HG02981 (cell line): ENCODE measurements around the gene SRC.

ENCODE experiments used
- ATAC-seq: cut with Tn5 transposase; IDR thresholded peaks from one replicate; pipeline ENCODE4 v1.9.1; 2021; ENCODE audit warnings: mild to moderate bottlenecking, moderate library complexity; ENCODE audit not compliant: unreplicated experiment

Gene SRC

DNA sequence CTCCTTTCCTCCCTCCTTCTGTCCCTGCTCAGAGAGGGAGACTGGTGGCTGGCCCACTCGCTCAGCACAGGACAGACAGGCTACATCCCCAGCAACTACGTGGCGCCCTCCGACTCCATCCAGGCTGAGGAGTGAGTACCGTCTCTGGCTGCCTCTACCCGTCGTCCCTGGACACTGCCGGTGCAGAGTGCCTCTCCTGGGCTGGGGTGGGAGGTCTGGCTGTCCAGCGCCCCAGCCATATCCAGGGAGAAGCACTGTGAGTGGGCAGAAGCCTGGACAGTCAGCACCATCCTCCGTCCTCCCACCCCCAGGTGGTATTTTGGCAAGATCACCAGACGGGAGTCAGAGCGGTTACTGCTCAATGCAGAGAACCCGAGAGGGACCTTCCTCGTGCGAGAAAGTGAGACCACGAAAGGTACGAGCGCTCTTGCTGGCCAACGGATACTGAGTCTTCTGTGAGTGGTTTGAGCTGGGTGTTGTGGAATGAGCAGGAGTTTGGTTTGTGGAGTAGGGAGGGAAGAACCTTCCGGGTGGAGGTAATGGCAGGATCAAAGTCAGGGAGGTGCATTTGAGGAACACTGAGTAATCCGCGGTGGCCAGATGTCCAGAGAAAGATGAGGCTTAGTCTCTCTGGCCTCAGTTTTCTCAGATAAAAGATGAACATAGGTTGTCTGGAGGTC, 48.1 kb downstream of the SRC start:
- ATAC-seq: no peak

DNA sequence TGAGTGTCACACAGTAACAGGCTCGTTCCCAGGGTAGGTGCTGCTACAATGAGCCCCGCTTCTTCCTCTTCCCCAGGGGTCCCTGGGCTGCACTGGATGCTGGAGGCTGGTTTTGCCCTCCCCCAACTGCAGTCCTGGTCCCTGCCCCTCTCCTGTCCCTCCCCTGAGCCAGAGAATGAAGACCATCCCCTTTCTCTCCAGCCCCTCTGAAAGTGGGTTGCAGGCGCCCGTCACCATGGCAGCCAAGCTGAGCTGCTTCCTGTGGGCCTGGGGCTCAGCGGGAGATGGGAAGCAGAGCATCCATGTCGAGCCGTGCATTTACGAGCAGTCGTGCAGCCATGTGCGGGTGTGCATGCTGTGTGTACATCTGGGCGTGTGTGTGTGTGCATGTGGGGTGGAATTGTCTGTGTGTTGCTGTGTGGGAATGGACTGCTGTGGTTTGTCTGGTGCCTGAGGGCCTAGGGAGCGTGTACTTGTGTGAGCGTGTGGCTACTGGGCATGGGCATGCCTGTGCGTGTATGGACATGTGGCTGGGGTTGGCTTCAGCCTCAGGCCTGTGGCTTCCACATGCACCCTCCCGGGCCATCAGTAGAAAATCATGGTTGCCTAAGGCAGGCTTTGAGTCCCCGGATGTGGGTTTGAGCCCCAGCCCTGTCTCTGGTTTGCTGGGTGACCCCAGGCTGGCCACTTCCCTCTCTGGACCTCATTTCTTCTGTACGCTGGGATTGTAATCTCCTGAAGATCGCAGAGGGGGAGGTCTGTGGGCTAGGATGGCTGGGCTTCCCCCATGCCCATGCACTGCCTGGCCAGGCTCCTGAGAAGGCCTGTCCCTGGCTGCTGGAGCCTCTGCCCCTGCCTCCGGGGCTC, 48.8 kb downstream of the SRC start:
- ATAC-seq: no peak

DNA sequence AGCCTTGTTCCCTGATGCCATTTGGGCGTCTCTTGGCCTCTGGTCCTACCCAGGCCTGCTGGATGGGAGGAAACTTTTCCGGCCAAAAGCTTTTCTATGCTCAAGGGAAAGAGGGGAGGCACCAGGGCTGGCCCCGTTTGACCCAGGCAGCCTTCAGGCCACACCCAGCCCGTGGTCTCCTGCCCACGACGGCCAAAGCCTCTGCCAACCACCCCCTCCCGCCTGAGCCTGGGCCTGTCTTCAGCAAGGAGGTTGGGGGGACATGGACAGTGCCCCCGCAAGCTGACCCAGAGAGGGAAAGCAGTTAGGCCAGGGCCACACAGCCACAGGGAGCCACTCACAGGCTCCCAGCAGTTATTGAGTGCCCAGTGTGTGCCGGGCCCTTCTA, 49.5 kb downstream of the SRC start:
- no peak for ATAC-seq

DNA sequence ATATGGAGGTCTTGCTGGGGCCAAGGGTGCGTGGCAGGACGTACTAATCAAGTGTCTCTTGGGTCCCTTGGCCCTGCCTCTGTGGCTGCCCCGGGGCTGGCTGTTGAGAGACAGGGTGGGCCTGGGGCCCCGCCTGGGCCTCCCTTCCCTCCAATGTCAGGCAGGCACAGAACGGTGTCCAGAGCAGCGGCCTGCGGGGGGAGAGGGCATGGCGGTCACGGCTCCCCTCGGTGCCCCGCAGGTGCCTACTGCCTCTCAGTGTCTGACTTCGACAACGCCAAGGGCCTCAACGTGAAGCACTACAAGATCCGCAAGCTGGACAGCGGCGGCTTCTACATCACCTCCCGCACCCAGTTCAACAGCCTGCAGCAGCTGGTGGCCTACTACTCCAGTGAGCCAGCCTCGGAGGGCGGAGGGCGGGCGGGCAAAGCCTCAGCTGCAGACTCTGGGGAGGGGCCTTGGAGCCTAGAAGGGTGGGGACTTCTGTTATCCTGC, 50.0 kb downstream of the SRC start:
- ATAC-seq: no peak

DNA sequence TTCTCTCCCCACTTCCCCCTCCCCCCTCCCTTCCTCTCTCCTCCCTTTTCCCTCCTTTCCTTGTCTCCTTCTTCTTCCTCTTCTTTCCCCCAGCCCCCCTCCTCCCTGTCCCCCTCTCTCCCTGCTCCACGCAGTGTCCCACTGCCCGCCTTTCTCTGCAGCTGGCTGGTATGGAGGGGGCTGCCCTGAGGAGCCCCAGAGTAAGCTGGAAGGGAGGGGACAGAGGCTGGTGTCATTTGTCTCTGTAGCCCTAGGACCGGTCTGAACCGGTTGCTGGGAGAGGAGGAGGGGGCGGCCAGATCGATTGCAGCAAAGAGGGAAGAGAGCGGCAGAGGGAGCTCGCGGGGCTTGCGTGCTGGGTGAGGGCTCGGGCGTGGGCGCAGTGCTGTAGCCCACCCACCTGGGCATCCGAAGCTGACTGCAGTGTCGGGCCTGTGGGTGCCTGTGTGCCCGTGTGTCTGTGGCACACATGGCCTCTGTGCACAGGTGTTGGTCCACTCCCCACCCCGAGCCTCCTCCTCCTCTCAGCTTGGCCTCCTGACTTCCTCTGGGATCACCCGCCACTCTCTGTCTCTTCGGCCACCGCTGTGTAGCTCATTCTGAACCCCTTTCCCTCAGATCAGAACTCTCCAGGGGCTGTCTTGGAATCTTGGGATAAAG, 50.6 kb downstream of the SRC start:
- no peak for ATAC-seq

DNA sequence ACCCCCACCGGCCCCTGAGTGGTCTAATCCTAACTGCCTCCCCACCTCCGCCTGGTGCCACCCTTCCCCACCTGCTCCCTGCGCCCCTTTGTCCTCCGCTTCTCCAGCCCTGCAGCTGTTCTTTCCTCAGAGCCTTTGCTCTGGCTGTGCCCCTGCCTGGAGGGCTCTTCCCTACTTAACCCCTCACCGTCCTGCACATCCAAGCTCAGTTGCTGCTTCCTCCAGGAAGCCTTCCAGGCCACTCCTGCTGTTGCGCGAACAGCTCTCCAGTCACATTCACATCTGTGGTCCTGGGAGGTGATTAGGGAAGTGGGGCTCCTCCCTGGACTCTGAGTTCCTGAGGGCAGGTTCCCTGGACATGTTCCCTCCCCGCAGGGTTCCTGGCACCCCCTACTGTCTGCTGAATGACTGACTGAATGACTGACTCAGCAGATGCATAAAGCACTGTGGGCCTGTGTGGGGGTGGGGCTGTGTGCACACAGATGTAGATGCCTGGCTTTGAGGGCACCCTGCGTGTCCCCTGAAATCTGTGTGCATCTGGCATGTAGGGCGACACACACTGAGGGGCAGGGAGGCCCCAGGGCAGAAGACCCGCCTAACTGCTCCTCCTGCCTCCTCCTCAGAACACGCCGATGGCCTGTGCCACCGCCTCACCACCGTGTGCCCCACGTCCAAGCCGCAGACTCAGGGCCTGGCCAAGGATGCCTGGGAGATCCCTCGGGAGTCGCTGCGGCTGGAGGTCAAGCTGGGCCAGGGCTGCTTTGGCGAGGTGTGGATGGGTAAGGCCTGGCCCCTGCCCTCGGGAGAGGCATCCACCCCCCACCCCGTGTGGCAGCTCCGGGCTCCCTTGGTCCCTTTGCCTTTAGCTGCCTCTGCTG, 51.4 kb downstream of the SRC start:
- ATAC-seq: no peak

DNA sequence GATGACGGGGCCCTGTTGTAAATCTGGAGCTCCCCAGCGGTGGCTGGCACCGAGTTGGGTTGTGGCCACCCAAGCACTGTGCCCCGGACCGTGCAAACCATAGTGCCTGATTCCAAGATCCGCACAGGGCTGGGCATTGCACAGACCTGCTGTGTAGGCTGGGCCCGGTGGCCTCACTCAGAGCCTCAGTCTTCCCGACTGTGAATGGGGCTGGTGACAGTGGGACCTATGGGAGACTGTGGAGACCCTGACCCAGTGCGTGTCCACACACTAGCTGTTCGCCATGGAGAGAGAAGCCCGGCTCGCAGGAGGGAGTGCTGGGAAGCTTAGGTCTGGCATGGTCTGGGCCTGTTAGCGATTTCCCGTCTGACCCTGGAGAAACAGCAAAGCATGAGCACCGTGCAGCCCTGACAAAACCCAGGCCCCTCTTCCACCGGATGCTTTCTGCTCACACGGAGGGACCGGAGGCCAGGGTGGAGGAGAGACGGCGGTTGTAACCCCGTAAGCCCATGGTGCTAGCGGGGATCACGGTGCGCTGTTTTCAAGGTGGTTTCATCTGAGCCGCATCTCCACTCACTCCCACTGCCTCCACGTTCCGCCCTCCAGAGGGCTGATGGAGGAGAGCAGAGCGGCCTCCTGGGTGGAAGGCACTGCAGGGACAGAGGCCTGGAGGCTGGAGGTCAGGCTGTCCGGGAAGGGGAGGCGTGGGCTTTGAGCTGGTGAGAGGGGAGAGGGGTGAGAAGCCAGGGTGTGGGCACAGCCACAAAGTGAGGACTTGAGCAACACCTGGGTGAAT, 52.2 kb downstream of the SRC start:
- ATAC-seq: no peak

DNA sequence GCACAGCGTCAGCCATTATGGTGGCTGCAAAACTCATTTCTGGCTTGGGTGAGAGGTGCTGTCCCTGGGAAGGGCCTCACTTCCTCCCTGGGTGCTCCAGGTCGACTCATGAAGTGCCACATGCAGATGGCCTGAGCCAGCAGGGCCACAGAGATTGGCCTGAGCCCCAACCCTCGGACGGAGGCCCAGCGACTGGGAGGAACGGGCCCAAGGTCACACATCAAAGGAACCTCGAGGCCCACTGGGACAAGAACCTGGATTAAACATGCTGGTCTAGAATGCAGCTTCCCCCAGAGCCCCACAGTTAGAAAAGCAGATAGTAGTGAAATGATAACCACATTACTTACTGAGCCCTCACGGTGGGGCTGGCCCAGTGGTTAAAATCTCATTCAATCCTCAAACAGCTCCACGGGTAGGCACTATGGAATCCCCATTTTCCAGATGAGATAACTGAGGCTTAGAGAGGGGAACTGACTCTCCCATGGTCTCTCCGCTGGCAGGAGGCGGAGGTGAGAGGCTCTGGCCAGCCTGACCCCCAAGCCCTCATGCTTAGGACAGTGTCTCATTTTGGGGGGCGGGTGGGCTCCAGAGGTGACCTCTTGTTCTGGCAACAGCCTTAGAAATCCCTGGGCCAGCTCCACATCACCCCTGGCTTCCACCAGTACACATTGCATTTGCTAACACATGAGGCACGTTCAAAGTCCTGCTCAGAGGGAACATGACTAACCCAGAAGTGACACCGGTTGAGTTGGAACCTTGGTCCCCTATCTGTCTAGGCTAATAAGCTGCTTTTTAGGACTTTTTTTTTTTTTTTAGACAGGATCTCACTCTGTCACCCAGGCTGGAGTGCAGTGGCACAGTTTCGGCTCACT, 53.0 kb downstream of the SRC start:
- ATAC-seq: no peak

DNA sequence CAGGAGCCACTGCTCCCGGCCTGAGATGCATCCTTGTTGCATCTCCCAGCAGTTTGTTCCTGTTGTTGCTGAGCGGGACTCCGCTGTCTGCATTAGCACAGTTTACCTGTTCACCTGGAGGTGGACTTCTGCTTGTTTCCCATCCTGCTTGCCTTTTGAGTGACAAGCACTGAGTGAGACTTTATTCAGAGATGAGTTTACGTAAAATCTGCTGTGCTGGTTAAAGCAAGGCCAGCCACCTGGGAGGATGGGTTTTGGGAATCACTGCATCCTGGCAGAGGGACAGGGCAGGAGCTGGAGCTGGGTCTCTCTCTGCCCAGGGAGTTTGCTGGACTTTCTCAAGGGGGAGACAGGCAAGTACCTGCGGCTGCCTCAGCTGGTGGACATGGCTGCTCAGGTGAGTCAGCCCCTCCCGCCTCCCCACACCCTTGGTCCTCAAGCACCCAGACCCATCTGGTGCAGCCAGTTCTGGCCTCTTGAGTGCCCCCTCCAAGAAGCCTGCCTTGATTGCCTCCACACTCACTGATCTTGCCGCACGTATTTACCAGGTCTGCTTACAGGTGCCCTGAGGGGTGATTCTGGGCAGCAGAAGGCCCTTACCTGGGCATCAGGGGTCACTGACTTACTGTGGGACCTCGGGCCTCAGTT, 55.5 kb downstream of the SRC start:
- ATAC-seq: no peak

DNA sequence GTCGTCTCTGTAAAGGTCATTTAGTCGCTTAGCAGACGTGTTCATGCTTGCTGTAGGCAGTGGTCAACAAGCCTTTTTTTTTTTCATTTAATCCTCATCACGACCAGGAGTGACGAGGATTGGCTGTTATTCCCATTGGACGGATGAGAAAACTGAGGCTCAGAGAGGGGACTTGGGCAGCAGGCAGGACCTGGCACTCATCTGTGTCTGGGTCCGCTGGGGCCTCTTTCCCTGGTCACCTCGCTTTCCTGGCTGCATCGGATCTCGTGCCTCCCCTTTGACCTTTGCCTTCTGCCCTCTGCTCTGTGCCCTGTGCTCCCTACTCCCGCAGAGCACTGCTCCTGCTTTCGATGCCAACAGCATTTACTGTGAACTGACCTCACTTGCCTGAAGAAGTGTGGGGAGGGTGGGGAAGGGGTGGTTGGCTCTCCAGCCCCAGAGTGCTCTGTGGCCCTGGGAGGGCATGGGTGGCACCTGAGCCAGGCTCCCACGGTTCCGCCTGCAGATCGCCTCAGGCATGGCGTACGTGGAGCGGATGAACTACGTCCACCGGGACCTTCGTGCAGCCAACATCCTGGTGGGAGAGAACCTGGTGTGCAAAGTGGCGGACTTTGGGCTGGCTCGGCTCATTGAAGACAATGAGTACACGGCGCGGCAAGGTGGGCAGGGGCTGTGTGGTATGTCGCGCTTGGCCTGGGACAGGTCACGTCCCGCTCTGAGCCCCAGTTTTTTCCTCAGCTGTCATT, 56.2 kb downstream of the SRC start:
- no peak for ATAC-seq

DNA sequence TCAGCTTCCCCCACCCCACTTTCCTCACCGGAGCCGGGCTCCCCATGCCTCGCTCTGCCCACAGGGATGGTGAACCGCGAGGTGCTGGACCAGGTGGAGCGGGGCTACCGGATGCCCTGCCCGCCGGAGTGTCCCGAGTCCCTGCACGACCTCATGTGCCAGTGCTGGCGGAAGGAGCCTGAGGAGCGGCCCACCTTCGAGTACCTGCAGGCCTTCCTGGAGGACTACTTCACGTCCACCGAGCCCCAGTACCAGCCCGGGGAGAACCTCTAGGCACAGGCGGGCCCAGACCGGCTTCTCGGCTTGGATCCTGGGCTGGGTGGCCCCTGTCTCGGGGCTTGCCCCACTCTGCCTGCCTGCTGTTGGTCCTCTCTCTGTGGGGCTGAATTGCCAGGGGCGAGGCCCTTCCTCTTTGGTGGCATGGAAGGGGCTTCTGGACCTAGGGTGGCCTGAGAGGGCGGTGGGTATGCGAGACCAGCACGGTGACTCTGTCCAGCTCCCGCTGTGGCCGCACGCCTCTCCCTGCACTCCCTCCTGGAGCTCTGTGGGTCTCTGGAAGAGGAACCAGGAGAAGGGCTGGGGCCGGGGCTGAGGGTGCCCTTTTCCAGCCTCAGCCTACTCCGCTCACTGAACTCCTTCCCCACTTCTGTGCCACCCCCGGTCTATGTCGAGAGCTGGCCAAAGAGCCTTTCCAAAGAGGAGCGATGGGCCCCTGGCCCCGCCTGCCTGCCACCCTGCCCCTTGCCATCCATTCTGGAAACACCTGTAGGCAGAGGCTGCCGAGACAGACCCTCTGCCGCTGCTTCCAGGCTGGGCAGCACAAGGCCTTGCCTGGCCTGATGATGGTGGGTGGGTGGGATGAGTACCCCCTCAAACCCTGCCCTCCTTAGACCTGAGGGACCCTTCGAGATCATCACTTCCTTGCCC, 57.4 kb downstream of the SRC start:
- ATAC-seq: no peak

DNA sequence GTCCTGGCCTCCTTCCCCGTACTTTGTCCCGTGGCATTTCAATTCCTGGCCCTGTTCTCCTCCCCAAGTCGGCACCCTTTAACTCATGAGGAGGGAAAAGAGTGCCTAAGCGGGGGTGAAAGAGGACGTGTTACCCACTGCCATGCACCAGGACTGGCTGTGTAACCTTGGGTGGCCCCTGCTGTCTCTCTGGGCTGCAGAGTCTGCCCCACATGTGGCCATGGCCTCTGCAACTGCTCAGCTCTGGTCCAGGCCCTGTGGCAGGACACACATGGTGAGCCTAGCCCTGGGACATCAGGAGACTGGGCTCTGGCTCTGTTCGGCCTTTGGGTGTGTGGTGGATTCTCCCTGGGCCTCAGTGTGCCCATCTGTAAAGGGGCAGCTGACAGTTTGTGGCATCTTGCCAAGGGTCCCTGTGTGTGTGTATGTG, 58.5 kb downstream of the SRC start:
- ATAC-seq: no peak

DNA sequence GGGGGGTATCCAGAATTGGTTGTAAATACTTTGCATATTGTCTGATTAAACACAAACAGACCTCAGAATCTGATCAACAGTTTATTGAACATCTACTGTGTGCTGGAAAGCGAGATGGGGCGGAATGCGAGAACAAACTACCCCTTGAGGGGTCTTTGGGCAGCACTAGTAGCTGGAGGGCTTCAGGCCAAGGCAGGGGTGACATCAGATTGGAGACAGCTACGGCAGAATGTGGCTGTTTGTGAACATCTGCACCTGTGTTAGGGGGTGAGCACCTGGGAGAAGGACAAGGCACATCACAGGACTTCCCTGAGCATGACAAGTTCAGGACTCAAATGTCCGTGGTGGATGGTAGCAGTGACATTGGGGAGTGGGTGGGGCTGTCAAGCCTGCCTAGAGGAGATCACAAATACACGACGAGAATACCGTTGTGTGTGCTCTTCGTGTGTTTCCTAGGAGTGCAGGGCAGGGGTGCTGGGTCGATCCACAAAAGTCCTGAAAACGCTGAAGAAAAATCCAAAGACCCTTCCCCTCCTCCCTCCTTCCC, 59.5 kb downstream of the SRC start:
- ATAC-seq: no peak

DNA sequence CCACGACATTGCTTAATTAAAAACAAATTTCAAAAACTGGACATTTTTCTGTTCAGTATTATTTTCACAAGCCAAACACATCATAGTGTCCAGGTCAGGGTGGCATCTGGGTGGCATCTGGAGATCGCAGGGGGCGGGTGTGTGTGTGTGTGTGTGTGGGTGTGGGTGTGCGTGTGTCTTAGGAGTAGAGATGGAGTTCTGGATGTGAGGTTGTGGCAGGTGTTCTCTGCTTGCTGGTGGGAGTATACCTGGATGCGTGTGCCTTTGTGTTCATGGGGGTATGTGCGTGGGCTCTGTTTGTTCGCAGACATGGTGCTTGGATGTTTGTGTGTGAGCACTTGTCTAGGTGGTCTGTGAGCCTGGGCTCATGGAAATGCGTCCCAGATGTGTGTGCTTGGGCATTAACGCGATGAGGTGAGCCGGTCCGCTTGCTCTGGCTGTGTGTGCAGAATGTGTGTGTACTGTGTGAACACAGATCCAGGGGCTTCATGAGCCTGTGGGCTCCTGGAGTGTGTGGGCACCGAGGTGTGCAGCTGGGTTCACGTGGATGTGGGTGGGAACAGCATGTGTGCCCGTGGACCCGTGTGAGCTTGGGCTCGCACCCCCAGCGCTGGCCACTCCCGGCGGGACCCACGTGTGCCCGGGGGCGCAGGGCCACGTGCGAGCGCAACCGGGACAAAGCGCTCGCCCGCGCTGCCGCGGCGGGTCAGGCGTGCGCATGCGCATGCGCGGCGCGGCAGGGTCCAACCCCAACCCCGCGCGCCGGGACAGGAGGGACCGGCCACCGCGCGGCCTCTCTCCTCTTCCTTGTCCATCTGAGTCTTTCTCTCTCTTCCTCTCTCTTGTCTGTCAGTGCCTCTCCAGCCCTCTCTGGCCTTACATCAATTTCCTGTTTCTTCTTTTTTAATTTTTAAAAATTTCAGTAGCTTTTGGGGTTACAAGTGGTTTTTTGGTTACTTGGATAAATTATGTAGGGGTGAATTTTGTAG, 60.4 kb downstream of the SRC start:
- no peak for ATAC-seq

DNA sequence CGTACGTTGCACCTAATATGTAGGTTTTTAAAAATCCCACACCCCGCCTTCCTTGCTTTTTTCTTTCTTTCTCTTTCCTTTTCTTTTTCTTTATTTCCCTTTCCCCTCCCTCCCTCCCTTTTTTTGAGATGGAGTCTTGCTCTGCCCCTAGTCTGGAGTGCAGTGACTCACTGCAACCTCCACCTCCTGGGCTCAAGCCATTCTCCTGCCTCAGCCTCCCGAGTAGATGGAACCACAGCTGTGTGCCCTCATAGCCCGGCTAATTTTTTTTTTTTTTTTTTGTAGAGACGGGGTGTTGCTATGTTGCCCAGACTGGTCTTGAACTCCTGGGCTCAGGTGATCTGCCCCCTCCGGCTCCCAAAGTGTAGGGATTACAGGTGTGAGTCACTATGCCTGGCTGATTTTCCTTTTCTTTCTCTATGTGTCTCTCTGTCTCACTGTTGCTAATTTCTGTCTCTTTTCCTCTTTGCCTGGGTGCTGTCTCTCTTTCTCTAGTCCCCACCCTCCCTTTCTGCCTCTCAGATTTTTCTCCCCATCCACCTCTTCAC, 61.2 kb downstream of the SRC start:
- ATAC-seq: no peak
